OCI-LY1 (cell line): ENCODE results near the gene SLC11A1.

Source experiments
- CTCF ChIP-seq: fragments of 200-600 bp; sonication (generic), shearing (Covaris generic); IDR thresholded peaks from 2 replicates; pipeline ENCODE4 v1.5.1; 2017; ENCODE audit warnings: mild to moderate bottlenecking, antibody characterized with exemption, low read length, moderate library complexity, mixed read lengths
- EZH2 ChIP-seq: fragments of 200-600 bp; sonication (generic), shearing (Covaris generic); IDR thresholded peaks from 2 replicates; pipeline ENCODE4 v1.8.0; 2017; ENCODE audit warnings: borderline replicate concordance, mixed run types, mild to moderate bottlenecking, antibody characterized with exemption, low read length, moderate library complexity, mixed read lengths

DNA sequence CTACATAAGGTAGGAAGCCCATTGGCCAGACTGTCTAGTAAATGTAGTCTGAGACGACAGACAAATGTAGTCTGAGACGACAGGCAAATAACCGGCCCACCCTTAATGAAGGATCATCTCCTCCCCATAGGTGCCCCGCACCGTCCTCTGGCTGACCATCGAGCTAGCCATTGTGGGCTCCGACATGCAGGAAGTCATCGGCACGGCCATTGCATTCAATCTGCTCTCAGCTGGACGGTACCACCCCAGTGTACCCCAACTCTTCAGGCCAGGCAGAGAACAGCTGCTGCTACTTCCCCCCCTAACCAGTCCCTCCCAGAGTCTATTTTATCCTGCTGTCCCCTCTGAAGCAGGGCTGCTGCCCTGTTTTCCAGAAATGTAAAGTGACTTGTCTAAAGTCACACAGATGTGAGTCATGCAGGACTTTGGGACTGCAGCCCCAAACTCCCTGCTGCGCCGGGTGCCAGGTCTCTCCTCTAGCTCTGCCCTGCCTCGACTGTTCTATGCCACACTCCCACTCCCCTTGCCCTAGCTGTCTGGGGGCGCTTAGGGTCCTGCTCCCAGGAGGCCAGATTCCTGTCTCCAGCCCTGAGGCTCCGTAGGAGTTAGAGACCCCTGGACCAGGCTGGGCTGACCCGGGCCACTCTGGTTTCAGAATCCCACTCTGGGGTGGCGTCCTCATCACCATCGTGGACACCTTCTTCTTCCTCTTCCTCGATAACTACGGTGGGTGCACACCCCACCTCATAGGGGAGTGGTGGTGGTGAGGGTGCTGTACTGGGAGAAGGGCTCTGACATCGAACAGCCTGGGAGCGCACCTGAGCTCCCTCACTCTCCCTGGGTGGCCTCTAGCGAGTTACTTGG, 4.7 kb downstream of the SLC11A1 start:
- TF ChIP-seq CTCF = no peak
- no peak for TF ChIP-seq EZH2
